GM18517 (cell line): ENCODE measurements around the gene DLG2.
"Not testable (repeated sequence)": the region's sequence is repeated elsewhere in the genome, so short reads cannot be mapped to it uniquely, and the experiment has no call there.

ENCODE experiments used
- ATAC-seq: cut with Tn5 transposase; IDR thresholded peaks from one replicate; pipeline ENCODE4 v1.9.1; 2021; ENCODE audit warnings: mild to moderate bottlenecking, moderate library complexity; ENCODE audit not compliant: unreplicated experiment

DLG2 gene

DNA sequence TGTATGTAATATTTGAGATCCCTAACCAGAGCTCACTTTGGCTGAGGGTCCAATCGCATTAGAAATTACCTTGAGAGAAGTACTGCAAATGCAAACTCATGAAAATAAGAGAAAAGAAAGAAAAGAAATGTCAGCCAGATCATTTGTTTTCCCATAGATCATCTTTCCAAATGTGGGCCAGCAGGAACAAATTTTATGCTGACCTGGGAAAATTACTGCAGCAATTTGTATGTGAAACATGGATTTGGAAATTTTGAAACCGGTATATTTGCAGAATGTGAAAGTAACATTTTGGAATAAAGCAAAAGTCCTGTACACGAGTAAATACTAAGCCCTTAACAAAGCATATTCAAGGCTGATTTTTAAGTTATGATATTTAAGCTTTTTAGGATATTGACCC lies 1282.1 kb downstream of the DLG2 start:
- no peak for ATAC-seq

DNA sequence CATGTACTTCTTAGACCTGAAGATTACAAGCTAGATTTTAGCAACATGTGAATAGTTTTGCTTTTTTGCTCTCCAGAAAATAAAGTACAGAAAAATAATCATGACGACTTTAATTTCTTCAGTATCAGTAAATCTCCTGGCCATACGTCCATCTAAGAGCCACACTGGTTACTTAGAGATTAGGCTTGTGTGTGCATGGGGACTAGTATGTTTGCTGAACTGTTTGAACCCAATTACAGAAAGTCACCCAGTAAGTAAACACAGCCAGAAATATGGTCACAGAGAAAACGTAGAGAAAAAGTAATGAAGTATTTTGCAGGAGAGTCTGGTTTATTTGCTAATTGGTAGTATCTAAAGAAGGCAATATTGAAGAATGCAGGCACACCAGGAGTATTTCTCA lies 1287.3 kb downstream of the DLG2 start:
- no peak for ATAC-seq

DNA sequence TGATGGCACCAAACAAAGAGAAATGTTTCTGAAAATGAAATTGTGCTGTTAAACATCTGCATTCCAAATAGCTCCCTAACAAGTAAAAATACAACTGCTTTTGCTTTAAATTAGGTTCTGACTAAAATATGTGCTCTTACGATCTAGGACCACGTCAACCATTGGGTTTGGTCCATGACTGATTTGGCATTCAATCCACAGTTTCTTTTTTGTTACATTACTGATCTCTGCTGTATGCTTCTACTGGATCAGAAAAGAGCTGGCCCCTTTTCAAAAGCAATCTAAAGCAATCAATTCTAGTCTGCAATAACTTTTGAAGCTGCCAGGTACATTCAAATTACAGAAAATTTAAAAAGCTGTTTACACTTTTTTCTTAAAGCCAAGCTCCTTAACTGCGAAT lies 1293.9 kb downstream of the DLG2 start:
- ATAC-seq = no peak

DNA sequence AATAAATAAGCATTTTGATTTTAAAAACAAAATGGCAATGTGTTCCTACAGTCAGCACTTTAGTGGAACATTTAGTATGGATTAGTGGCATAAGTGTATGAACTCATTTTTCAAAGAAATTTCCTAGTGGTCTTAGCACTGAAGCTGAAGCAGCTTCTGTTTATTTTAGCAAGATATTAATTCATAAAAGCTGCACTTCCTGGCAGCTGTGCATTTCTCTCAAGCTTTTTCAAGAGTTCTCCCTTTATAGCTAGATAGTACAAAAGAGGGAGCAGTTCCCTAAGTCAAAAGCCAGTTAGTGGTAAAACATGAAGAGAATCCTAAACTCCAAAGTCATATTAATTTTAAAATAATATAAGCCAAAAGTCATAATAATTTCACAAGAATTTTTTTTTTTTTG lies 1304.9 kb downstream of the DLG2 start:
- no peak for ATAC-seq

DNA sequence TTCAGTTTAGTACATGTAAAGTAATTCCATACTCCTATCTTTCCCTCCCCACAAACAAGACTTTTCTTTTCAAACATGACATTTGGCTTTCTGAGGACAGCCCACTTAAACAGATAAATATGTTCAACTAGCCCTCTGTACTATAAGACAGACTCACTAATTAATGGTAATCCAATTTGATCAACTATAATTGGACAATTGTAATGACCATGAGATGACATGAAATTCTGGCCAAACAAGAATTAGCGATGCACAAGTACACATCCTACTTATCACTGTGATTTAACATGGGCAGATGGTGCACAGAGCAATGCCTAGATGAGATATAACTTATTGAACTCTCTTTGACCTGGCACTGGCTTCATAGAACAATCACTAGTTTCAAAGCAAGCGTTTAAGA lies 1307.3 kb downstream of the DLG2 start:
- no peak for ATAC-seq

DNA sequence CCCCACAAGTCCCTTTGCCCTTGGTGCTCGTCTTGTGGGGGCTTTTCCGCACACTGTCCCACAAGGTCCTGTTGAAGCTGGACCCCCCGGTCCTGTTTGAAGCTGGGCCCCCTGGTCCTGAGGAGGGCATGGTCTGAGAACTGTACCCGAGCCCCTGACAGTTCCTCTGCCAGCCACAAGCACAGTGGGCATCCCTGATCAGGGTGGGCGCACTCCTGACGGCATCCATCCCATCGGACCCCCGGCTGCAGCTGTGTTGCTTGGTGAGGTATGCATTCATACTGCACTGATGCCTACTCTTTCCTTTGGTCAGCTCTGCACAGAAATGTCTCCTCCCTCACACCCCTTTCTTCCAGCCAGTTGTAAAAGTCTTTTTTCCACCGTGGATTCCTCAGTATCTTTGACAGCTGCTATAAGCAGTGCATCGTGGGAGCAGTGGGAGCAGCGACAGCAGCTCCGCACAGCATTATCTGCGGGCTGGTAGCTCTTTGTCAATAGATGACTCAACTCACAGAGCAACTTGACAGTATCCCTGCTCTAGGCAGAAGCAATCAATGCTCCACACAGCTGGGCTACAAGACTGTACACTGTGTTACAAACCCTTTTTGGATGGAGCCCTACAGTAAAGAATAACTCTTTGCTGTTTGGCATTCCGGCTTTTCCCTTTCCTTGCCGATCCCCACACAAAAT lies 1310.1 kb downstream of the DLG2 start:
- ATAC-seq = no peak

DNA sequence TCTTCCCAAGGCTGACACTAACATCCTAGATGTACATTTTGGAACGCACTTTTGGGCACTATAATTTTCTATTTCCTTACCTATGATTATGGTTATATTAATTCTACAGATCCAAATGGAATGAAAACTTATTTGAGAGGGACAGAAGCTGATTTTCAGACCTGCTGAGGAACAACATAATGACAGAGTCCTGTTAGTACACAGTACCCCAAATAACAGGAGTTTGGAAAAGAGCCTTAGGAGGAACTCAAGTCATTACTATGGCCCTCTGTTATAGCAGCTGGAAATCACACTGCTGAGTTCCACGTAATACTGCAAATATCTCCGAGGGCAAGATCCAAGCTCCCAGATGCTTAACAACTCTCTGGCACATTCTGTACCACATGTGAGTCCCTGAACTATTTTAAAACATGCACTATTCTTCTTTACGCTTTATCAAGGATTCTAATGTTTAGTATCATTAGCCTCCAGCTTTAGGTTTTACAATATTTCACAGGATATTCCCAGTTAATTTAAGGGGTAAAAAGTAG lies 1313.2 kb downstream of the DLG2 start:
- no peak for ATAC-seq

DNA sequence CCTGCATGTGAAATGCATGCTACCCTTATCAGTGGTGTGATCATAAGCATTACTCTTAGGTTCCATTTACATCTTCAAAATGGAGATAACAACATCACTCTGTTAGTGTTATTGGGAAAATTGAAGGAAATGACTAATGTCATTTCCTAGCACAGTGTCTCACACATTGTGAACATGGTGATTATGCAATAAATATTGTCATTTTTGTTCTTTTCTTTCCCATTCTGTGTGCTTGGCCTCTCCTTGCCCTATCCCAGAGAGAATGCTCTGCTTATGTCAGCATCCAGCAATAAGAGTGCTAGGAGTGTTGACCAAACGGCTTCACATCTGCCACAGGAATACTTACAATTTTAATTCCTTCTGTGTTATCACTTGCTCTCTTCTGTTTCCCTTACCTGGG lies 1316.9 kb downstream of the DLG2 start:
- no peak for ATAC-seq

DNA sequence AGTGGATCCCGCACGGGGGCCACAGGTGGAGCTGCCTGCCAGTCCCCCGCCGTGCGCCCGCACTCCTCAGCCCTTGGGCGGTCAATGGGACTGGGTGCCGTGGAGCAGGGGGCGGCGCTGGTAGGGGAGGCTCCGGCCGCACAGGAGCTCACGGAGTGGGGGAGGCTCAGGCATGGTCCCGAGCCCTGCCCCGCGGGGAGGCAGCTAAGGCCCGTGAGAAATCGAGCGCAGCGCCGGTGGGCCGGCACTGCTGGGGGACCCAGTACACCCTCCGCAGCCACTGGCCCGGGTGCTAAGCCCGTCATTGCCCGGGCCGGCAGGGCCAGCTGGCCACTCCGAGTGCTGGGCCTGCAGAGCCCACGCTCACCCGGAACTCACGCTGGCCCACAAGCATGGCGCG lies 1318.7 kb downstream of the DLG2 start:
- ATAC-seq = not testable (repeated sequence)

DNA sequence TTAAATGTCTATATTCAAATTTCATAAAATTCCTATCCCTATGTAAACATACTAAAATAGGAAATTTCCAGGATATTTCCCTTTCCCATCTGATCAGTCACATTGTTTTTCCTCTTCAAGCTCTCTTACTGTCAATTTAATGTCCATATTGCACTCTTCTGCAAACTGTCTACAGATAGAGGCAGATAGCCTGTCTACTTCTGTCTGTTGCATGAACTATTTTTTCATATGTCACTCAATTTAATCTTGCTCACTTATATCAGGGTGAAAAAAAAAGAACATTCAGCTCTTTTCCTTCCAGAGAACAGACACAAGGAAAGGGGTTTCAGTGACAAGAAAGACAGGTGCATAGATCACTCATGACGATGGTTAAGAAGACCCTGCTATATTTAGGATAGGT lies 1327.1 kb downstream of the DLG2 start:
- no peak for ATAC-seq

DNA sequence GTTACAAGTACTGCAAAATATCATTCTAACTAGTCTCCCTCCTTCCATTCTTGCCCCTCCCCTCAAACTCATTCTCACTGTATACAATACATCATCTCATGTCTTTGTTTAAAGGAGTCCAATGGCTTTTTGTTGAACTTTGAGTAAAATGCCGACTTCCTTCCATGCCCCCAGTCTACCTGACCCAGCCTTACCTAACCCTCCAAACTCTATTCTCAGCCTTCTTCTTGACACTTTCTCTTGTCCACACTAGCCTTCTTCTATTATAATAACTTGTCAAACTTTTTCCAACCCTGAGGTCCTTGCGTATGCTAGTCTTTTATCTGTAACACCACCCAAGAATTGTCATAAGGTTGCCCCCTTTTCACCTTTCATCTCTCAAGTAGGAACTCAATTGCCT lies 1329.6 kb downstream of the DLG2 start:
- ATAC-seq = no peak

DNA sequence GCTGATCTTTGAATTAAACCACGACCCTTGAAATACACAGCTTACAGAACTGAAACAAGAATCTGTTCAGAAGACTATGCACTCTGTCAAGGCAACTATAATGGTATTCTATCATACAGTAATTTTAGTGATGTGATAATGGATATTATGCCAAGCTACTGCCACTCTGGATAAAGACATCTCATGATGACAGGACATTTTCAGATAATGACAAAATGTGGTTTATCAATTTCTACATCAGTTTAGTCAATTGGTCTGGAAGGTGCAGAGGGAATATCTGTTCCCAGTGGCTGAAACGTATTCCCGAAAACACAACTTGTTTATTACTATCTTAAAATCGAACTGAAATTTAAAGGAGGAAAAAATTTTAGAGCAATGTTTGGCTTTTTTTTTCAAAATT lies 1331.3 kb downstream of the DLG2 start:
- ATAC-seq = no peak

DNA sequence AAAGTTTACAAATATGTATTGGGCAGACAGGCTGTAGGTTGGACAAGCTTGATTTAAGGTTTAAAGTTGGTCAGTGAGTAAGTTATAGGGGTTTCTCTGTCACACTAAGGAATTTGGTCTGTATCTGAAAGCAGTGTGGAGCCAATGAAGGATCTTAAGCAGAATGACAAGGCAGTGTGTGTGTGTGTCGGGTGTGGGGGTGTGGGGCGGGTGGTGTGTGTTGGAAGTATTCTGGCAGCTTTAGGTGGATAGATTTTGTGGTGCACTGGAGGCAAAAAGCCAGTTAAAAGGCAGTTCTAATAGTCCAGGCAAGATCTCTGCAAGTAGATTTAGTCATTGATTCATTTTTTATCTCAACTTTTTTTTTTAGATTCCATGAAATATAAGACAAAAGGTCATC lies 1334.2 kb downstream of the DLG2 start:
- no peak for ATAC-seq

DNA sequence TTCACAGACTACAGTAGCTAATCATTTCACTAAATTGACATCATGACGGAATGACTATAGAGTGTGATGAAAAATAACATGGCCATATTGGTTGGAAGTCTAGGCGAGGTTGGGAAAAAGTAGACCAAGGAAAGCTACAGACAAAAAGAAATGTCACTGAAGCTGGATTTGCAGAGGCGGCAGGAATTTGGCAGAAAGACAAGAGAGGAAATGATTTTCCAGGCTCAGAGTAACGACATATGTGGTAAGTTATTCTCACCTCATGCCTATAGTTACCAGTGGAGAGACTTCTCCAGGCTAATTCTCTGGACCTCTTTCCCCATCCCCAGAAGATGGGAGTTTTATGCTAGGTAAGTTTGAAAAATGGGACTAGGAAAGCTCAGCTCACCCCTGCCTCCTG lies 1335.1 kb downstream of the DLG2 start:
- ATAC-seq = no peak

DNA sequence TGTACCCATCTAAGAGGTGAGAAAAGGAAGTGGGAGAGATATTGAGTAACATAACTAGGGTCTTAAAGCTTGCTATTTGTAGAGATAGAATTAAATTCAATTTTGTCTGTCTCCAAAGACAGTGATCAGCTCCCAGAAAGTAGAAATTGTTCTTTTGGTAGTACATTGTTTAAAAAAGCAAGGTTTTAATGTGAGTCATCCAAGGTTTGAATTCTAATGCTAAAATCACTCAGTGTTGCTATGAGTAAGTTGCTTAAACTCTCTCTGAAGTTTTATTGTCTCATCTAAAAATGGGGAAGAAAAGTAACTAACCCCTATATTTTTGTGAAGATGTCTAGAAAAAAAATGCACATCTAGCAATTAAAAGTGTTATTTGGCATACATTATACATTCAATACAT lies 1336.5 kb downstream of the DLG2 start:
- no peak for ATAC-seq

DNA sequence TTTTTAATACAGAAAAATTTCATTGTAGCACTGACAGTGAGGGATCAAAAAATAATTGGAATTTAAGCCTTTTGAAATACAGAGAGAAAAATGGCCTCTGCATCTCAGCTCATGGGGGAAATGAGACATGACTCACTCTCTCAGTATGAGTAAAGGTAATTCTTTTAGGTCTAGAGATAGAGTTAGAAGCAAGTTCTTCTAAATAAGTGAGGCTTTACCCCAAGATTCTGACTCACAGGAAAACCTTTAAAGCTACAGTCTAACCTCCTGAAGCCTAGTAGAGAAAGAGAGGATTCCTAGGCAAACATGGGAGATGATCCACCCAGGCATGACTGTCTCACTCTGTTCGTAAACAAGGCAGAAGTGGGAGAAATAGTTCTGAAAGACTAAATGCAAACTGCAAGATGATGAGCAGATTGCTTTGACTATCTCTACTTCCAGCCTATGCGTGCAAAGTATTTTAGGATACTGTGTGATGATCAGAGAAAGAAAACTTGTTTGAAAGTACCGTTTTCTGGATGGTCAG lies 1337.7 kb downstream of the DLG2 start:
- peak; percentile 99 for ATAC-seq

DNA sequence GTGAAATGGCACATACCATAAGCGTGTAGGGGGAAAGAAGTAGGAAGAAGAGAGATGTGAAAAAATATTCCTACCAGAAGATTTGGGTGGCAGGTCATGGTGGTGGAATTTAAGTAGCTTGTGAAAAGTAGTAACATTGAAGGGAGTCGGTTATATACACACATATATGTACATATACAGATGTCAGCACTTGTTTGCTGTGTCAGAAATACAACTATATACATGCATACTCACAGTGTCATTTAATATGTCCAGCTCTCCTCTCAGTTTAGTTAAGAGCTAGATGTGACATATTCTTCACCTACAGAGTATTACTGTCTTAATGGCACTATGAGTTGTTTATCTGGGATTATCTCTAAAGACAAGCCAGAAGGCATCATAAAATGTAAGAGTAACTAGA lies 1353.6 kb downstream of the DLG2 start:
- no peak for ATAC-seq

DNA sequence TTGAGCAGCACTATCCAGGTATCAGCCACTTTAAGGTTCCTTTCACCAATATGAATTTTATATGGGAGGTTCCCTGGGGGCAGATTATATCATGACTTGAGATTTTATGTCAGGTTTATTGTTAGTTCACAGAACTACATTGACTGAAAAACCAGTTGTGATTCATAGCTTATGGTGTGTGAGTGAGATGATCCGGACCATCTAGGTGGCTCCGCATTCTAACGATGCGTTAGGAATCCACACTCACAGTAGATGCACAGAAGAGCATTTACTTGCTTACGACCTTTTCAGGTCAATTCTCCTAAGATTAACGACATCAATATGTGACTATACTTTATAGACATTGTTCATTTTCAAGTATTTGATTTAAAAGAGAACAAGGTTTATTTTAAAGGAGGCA lies 1356.7 kb downstream of the DLG2 start:
- no peak for ATAC-seq

DNA sequence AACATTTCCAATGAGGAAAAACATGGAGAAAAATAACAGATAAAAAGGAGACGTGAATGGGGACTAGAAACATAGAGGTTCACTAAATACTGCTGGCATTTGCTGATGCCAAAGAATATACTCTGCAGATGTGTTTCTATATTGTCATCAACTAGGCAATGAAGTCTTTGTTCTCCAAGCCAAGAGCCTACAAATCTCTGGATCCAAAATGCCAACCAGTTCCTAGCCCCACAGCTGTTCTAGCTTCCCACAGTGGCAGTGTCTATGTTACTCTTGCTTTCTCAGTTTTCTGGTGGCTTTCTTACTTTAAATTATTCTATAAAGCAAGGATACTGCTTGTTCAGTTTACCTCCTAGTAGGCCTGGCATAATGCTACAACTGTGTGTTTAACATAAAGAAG lies 1363.1 kb downstream of the DLG2 start:
- ATAC-seq = no peak

DNA sequence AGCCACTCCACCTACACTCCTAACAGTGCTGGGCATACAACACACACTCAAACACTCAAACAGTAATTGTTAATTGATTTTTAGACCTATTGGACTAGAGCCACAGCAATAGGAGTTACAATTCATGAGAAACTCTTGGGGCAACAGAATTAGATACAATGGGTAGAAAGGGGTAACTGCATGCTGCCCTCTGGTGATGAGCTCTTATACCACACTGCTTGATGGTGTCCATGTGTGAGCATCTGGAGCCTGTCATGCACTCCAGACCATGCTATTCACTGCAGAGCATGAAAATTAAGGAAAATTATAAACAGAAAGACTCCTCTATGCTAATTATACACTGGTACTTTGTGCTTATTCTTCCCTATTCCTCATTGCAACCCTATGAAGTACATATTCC lies 1365.4 kb downstream of the DLG2 start:
- ATAC-seq = no peak

DNA sequence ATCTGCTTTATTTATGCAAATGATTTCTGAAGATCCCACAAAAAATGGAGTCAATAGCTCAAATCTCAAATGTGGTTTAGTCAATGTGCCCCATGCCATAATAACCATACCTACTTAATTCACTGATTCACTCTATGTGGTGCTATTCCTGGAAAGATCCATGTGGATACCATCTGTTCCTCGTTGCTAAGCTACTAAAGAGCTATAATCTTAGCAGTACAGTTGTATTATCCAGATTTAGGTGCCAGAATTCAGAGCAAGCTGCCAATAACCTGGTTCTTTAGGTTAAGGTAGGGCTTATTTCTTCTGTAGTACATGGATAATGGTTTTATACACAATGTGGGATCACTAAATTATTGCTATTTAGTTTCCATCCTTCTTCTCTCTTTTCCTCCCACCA lies 1366.3 kb downstream of the DLG2 start:
- no peak for ATAC-seq

DNA sequence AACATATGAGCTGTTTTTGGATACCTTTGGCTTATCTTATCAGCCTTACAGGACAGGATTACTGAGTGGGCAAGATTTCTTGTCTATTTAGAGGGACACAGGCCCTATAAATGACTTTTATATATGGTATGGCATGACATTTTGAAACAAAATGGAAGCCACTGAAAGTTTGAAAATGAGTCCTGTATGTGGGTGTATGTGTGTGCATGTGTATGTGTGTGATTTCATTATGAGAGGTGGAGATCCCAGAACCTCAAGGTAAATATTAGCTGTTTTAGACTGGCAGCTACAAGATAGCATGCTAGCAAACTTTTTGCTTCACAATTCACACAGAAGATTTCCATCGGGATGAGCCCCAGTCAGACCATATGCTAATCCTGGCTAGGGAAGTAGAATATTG lies 1370.5 kb downstream of the DLG2 start:
- no peak for ATAC-seq

DNA sequence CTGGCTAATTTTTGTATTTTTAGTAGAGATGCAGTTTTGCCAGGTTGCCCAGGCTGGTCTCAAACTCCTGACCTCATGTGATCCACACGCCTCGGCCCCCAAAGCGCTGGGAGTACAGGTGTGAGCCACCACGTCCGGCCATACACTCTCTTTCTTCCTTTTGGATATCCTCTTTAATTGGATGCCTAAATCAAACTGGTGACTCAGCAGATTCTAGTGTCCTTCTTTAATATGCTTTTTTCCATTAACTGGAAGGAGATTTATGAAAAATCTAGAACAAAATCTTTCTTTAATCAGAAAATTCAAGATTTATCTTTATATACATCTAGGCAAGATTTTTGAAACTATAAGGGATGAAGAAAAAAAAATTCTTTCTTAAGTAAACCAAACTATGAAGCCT lies 1371.7 kb downstream of the DLG2 start:
- no peak for ATAC-seq
